Body of pancreas (tissue), 4 donors: ENCODE data around the gene SMLR1. TPM values are rescaled to one million over a fixed set of nuclear protein-coding genes. Genes with fewer than 3 reads are reported as not detected.

Source experiments
- ATAC-seq: fragments of 150-250 bp; one replicate; pipeline ENCODE4 v1.9.1; 2016
- DNase-seq, 4 donors: peaks; one replicate each; pipeline ENCODE4 v3.0.0-alpha.2; 2019
- H3K27ac ChIP-seq, 4 donors: fragments of 200-600 bp; sonication (generic); 1 replicate in 3 of 4; 2 replicates in 1 of 4; pipeline versions ENCODE4 v1.5.1 to v1.6.1; 2016 to 2019; ENCODE audit warnings: mild to moderate bottlenecking in 1 of 4, mixed read lengths in 1 of 4, moderate library complexity in 1 of 4
- H3K27me3 ChIP-seq, 2 donors: fragments of 200-600 bp; sonication (generic); one replicate each; pipeline ENCODE4 v1.6.0; 2016; ENCODE audit warnings: mild to moderate bottlenecking in 1 of 2
- H3K36me3 ChIP-seq, 2 donors: fragments of 200-600 bp; sonication (generic); replicated peaks in 1 of 2; 2 replicates each; pipeline ENCODE4 v1.5.1; 2016; ENCODE audit warnings: low read depth in 2 of 2; ENCODE audit not compliant: insufficient read depth in 1 of 2
- H3K4me1 ChIP-seq: fragments of 200-600 bp; sonication (generic); one replicate; pipeline ENCODE4 v1.6.0; 2016
- H3K4me3 ChIP-seq, 2 donors: fragments of 200-600 bp; sonication (generic); 1 replicate in 1 of 2; 2 replicates in 1 of 2; pipeline ENCODE4 v1.5.1; 2016 to 2019
- H3K9me3 ChIP-seq, 3 donors: fragments of 200-600 bp; sonication (generic); 1 replicate in 2 of 3; 2 replicates in 1 of 3; pipeline ENCODE4 v1.5.1; 2016
- POLR2A ChIP-seq, 3 donors: fragments of 450-650 bp; IDR thresholded peaks; one replicate each; pipeline ENCODE4 v1.6.1; 2016; ENCODE audit warnings: antibody characterized with exemption in 3 of 3, mild to moderate bottlenecking in 2 of 3
- WGBS, 2 donors: methylation state at CpG; one replicate each; pipeline ENCODE4 v1.1.5; 2017; 5-methylcytosine and 5-hydroxymethylcytosine counted together
- intact Hi-C: fragments of 100-400 bp; cut with DNase I; formaldehyde crosslinking; loops from one replicate; pipeline ENCODE4 v1.15.1; 2023
- total RNA-seq, 2 donors: library from RNA; depleted of rRNA; stranded (reverse); fragments of >200 nt; gene quantifications; one replicate each; pipeline ENCODE4 v1.1.0, GENCODE V29; 2016
- TF ChIP-seq, protein P1 (sequence below), 7 experiments: fragments of 450-650 bp in 4 of 7; fragments of 200-600 bp in 3 of 7; sonication (generic) in 3 of 7; IDR thresholded peaks; one replicate each; pipeline ENCODE4 v1.5.1; 2016 to 2019; ENCODE audit warnings: antibody characterized with exemption in 7 of 7

SMLR1 gene
- total RNA-seq, 2 donors from 2014 or later: 0.52 TPM; not detected in 1

DNA sequence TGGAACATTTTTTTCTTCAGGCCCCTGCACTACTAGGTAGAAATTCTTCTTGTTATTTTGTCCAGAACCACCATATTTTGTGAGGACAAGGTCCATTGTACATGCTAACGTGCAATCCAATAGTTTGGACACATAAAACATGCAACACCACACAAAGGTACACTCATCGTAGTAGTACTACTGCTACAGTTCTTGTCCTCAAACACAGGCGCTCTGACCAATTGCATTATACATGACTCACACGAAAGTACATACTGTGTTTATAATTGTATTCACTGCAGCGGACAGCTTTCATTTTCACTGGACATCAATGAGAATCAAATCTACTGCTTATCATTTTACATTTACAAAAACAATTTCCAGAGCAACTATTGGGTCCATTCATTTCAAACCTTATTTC is 15.3 kb upstream of the SMLR1 start:
- no peaks in the 10 kb centered on the region for H3K9me3 ChIP-seq
- ATAC-seq (no peak), DNase-seq (no peak)
- intact Hi-C loops: no loop called here
- no peaks in the 10 kb centered on the region for H3K27me3 ChIP-seq
- H3K27ac ChIP-seq: no peak overlapping the region
- H3K4me3 ChIP-seq: no peak overlapping the region
- H3K4me1 ChIP-seq: no peaks in the 10 kb centered on the region
- no peaks in the 10 kb centered on the region for H3K36me3 ChIP-seq
- WGBS, 2 donors: 91% methylated on average over 5 of the region's 5 CpGs
- TF ChIP-seq, protein P1, sequence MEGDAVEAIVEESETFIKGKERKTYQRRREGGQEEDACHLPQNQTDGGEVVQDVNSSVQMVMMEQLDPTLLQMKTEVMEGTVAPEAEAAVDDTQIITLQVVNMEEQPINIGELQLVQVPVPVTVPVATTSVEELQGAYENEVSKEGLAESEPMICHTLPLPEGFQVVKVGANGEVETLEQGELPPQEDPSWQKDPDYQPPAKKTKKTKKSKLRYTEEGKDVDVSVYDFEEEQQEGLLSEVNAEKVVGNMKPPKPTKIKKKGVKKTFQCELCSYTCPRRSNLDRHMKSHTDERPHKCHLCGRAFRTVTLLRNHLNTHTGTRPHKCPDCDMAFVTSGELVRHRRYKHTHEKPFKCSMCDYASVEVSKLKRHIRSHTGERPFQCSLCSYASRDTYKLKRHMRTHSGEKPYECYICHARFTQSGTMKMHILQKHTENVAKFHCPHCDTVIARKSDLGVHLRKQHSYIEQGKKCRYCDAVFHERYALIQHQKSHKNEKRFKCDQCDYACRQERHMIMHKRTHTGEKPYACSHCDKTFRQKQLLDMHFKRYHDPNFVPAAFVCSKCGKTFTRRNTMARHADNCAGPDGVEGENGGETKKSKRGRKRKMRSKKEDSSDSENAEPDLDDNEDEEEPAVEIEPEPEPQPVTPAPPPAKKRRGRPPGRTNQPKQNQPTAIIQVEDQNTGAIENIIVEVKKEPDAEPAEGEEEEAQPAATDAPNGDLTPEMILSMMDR (IDR thresholded peaks at IDR 0.05): no peak
- TF ChIP-seq POLR2A (IDR thresholded peaks at IDR 0.05): no peak

DNA sequence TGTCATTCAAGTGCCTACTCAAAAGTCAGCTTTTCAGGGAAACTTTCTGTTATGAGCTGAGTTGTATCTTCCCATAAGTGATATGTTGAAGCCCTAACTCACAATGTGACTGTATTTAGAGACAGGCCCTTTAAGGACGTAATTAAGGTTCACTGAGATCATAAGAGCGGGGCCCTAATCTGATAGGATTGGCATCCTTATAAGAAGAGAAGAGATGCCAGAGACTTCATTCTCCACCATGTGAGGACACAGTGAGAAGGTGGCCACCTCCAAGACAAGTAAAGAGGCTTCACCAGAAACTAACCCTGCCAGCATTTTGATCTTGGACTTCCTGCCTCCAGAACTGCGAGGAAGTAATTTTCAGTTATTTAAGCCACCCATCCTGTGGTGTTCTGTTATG is 12.7 kb upstream of the SMLR1 start:
- no peak for DNase-seq

DNA sequence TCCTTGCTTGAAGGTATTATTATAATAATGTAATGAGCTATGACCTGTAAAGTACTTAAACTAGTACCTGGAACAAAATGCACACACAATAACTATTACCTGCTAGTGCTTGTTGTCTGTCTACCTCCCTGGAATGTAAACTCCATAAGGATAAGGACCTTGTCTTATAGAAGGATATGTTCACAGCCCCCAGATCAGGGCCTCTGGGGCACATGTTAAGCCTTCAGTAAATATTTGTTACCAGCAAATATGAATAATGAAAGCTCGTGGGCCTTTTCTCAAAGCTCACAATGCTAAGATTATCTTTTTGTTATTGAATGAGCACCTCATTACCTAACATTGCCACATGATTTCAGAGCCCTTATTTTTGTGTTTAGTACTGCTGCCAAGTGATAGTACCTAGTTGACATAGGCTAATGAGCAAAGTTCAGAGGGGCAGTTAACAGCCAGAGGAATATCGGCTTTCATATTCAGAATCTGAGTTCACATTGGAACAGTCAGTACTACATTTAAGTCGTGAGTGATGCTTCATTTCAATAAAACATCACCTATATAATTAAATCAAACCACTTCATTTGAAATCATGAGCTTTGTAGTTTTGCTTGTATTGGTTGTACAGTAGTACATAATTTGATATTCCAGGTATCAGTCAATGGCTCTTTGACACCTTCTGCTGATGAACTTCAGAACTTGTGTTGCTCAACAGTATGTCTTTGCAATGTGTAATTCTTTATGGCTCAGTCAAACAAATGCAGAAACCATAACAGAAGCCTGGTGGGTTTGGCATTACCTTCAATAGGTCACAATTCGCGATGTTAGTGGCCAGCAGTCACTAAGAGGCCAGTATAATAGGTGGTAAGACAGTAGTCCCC is 11.8 kb upstream of the SMLR1 start:
- intact Hi-C loops: no loop called here
- ATAC-seq (no peak), DNase-seq (no peak)
- no peak overlapping the region for H3K27ac ChIP-seq
- H3K36me3 ChIP-seq: no peaks in the 10 kb centered on the region
- 56 to 63% methylated on average over 5 of the region's 5 CpGs for WGBS, 2 donors
- no peaks in the 10 kb centered on the region for H3K9me3 ChIP-seq
- TF ChIP-seq POLR2A (IDR thresholded peaks at IDR 0.05): no peak
- TF ChIP-seq, protein P1 (IDR thresholded peaks at IDR 0.05): no peak
- H3K4me1 ChIP-seq: no peaks in the 10 kb centered on the region
- H3K4me3 ChIP-seq: no peak overlapping the region
- H3K27me3 ChIP-seq: no peaks in the 10 kb centered on the region

More for the DNA sequence above, 12.7 kb upstream of the SMLR1 start:
- no peaks in the 10 kb centered on the region for H3K4me1 ChIP-seq
- H3K4me3 ChIP-seq: no peak overlapping the region
- H3K27me3 ChIP-seq: no peaks in the 10 kb centered on the region
- TF ChIP-seq, protein P1 (IDR thresholded peaks at IDR 0.05): no peak
- no peak for TF ChIP-seq POLR2A (IDR thresholded peaks at IDR 0.05)
- ATAC-seq: no peak
- no peaks in the 10 kb centered on the region for H3K9me3 ChIP-seq
- H3K27ac ChIP-seq: no peak overlapping the region
- intact Hi-C loops: no loop called here
- H3K36me3 ChIP-seq: no peaks in the 10 kb centered on the region
- WGBS, 2 donors: 97 to 98% methylated on average over 3 of the region's 3 CpGs

DNA sequence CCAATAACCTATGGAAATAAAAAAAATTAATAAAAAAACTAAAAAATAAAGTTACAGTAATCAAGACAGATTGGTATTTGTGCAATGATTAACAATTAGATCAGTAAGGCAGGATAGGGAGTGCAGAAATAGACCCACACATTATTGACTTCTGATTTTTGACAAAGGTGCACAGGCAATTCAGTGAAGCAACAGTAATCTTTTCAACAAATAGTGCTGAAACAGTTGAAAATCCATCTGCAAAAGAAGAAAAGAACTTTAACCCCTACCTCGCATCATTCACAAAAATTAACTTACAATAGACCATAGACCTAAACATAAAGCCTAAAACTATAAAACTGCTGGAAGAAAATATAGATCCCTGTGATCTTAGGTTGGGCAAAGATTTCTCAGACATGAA is 4.5 kb upstream of the SMLR1 start:
- Histone ChIP-seq H3K4me1 (peaks cover 17% of the 10 kb centered on the region), H3K36me3 (no peaks in the 10 kb centered on the region), H3K4me3 (no peak overlapping the region), H3K27ac (no peak overlapping the region), H3K27me3 (no peaks in the 10 kb centered on the region), H3K9me3 (no peaks in the 10 kb centered on the region)
- intact Hi-C loops: no loop called here
- DNase-seq (no peak), ATAC-seq (no peak)
- WGBS, 2 donors: 82 to 96% methylated on average over 1 of the region's 1 CpG
- TF ChIP-seq POLR2A (IDR thresholded peaks at IDR 0.05): no peak
- TF ChIP-seq, protein P1 (IDR thresholded peaks at IDR 0.05): no peak
